Measurements from ENCODE around the gene ZFAND3.

DNA sequence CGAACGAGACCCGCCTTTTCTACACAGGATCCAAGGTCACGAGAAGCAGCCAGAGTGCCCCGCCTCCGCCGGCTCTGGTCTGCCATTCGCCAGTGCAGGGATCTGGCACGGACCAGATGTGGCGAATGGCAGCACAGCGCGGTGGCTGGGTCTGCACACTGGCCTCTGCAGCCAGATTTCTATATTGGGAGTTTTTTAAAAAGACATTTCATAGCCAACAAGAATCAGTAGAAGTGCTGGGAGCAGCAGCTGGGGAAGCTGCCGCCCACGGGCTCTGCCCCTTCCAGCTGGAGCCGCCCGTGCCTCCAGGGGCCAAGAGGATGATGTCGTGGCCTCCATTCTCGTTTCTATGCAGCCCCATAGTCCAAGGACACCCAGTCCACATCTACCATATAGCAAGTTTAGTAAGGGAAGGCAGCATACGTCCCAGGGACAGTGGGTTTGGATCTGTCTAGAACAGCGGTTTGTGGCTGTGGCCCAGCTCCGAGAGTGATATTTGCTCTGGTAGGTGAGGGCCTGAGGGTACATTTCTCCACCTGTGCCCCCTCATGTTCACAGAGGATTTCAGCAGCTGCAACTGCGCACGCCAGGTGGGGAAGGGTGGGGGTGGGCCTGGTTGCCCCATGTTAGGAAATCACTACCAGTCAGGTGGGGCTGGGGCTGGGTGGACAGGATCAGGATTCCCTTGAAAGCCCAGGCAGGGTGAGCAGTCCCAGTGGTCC, 333.7 kb downstream of the ZFAND3 start:
- TF ChIP-seq, protein P1, sequence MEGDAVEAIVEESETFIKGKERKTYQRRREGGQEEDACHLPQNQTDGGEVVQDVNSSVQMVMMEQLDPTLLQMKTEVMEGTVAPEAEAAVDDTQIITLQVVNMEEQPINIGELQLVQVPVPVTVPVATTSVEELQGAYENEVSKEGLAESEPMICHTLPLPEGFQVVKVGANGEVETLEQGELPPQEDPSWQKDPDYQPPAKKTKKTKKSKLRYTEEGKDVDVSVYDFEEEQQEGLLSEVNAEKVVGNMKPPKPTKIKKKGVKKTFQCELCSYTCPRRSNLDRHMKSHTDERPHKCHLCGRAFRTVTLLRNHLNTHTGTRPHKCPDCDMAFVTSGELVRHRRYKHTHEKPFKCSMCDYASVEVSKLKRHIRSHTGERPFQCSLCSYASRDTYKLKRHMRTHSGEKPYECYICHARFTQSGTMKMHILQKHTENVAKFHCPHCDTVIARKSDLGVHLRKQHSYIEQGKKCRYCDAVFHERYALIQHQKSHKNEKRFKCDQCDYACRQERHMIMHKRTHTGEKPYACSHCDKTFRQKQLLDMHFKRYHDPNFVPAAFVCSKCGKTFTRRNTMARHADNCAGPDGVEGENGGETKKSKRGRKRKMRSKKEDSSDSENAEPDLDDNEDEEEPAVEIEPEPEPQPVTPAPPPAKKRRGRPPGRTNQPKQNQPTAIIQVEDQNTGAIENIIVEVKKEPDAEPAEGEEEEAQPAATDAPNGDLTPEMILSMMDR (IDR thresholded peaks at IDR 0.05; ENCODE audit: insufficient read depth, low read depth, low read length), result no peak
- TF ChIP-seq EZH2 (IDR thresholded peaks at IDR 0.05; ENCODE audit: insufficient read depth, low read length), result no peak

All from astrocyte (in vitro differentiated cells and primary cell).